Adrenal gland (tissue), 12 donors: ENCODE measurements around the gene GPLD1. TPM values are rescaled to one million over a fixed set of nuclear protein-coding genes. Genes with fewer than 3 reads are reported as not detected.

Experiments
- DNase-seq, 7 donors: peaks; one replicate each; pipeline ENCODE4 v3.0.0-alpha.2; 2019 to 2020
- H3K27ac ChIP-seq, 5 donors: fragments of 200-600 bp; sonication (generic) in 4 of 5; 1 replicate in 3 of 5; 2 replicates in 2 of 5; pipeline versions ENCODE4 v1.5.1 to v1.8.0; 2016 to 2020; ENCODE audit warnings: mild to moderate bottlenecking in 1 of 5
- H3K27me3 ChIP-seq: fragments of 200-600 bp; 2 replicates; pipeline ENCODE4 v1.8.0; 2021
- H3K36me3 ChIP-seq, 2 donors: fragments of 200-600 bp; replicated peaks in 1 of 2; 1 replicate in 1 of 2; 2 replicates in 1 of 2; pipeline versions ENCODE4 v1.5.1 to v1.8.0; 2018 to 2022
- H3K4me1 ChIP-seq, 2 donors: fragments of 200-600 bp; replicated peaks in 1 of 2; 1 replicate in 1 of 2; 2 replicates in 1 of 2; pipeline versions ENCODE4 v1.5.1 to v1.8.0; 2018 to 2021
- H3K4me3 ChIP-seq, 4 donors: fragments of 200-600 bp; sonication (generic) in 3 of 4; one replicate each; pipeline ENCODE4 v1.5.1; 2016 to 2018
- H3K9me3 ChIP-seq, 3 donors: fragments of 200-600 bp; sonication (generic) in 1 of 3; replicated peaks in 1 of 3; 1 replicate in 2 of 3; 2 replicates in 1 of 3; pipeline versions ENCODE4 v1.5.1 to v1.8.0; 2016 to 2021
- POLR2A ChIP-seq, 2 donors: fragments of 450-650 bp; IDR thresholded peaks; one replicate each; pipeline ENCODE4 v1.6.1; 2017; ENCODE audit warnings: antibody characterized with exemption in 2 of 2, mild to moderate bottlenecking in 2 of 2, moderate library complexity in 1 of 2
- WGBS, 4 donors: extraction: QIAGEN DNeasy Blood & Tissue Kit in 2 of 4; methylation state at CpG; one replicate each; pipeline versions ENCODE4 v1.1.5 to v1.1.7; 2013 to 2017; 5-methylcytosine and 5-hydroxymethylcytosine counted together
- intact Hi-C, 2 donors: fragments of 100-400 bp; cut with DNase I; formaldehyde crosslinking; loops; one replicate each; pipeline versions ENCODE4 v1.14.1 to v1.15.0; 2022 to 2023
- polyA plus RNA-seq, 3 donors: library from polyadenylated mRNA; stranded (reverse); fragments of 200-250 nt in 2 of 3; fragments of 350-450 nt in 1 of 3; fragmentation: Illumina TruSeq in 1 of 3; extraction: RNeasy Lipid Tissue Mini Kit (QIAGEN cat#74804) in 1 of 3; gene quantifications; one replicate each; pipeline ENCODE4 v1.2.3, GENCODE V29; 2013 to 2014
- total RNA-seq, 9 donors: library from RNA; depleted of rRNA in 4 of 9; stranded (reverse); fragments of >200 nt in 4 of 9; fragments of 120-200 nt in 1 of 9; fragmentation: NEBNext Ultra II Directional in 1 of 9; extraction: Animal tissue kit (Norgen Biotek cat#: 25700) in 1 of 9; gene quantifications; one replicate each; pipeline versions ENCODE4 v1.1.0 to v1.2.4, GENCODE V29; 2013 to 2023
- TF ChIP-seq, protein P1 (sequence below), 6 experiments: fragments of 450-650 bp in 4 of 6; fragments of 200-600 bp in 2 of 6; sonication (generic) in 1 of 6; IDR thresholded peaks; 1 replicate in 5 of 6; 2 replicates in 1 of 6; pipeline versions ENCODE4 v1.5.1 to v1.8.0; 2016 to 2021; ENCODE audit warnings: antibody characterized with exemption in 6 of 6, mild to moderate bottlenecking in 2 of 6, moderate library complexity in 1 of 6
- donor health status: healthy with polysubstance abuse.
- donor health status: Bipolar disorder and iron deficiency.
- donor health status: DM: yes; HTN: yes; CAD: no.
- donor health status: DM: no; HTN: no; CAD: no.
- donor health status: DM: no; HTN: no; CAD: no.
- donor health status: DM: yes; HTN: yes; CAD: no.

Gene GPLD1
- total and polyA plus RNA-seq, 12 donors, result 0.34 to 1.8 (median 0.98) TPM

GRCh38 chr6:24381476-24382219 lies 107.7 kb downstream of the GPLD1 start:
- TF ChIP-seq, protein P1, sequence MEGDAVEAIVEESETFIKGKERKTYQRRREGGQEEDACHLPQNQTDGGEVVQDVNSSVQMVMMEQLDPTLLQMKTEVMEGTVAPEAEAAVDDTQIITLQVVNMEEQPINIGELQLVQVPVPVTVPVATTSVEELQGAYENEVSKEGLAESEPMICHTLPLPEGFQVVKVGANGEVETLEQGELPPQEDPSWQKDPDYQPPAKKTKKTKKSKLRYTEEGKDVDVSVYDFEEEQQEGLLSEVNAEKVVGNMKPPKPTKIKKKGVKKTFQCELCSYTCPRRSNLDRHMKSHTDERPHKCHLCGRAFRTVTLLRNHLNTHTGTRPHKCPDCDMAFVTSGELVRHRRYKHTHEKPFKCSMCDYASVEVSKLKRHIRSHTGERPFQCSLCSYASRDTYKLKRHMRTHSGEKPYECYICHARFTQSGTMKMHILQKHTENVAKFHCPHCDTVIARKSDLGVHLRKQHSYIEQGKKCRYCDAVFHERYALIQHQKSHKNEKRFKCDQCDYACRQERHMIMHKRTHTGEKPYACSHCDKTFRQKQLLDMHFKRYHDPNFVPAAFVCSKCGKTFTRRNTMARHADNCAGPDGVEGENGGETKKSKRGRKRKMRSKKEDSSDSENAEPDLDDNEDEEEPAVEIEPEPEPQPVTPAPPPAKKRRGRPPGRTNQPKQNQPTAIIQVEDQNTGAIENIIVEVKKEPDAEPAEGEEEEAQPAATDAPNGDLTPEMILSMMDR (IDR thresholded peaks at IDR 0.05), result no peak
- TF ChIP-seq POLR2A (IDR thresholded peaks at IDR 0.05), result no peak
- no peaks in the 10 kb centered on the region for H3K4me1 ChIP-seq
- 90 to 96% (median 91%) methylated on average over 4 of the region's 4 CpGs for WGBS, 4 donors
- no peak overlapping the region for H3K27ac ChIP-seq
- intact Hi-C loops, result no loop called here
- H3K36me3 ChIP-seq, result no peaks in the 10 kb centered on the region
- no peak for DNase-seq
- no peak overlapping the region for H3K4me3 ChIP-seq
- no peaks in the 10 kb centered on the region for H3K27me3 ChIP-seq
- H3K9me3 ChIP-seq, result no peaks in the 10 kb centered on the region

- H3K36me3 ChIP-seq, result no peaks in the 10 kb centered on the region
- H3K27me3 ChIP-seq, result no peaks in the 10 kb centered on the region
- H3K4me1 ChIP-seq, result no peaks in the 10 kb centered on the region
- H3K27ac ChIP-seq, result no peak overlapping the region
- DNase-seq, result no peak
- no peak for TF ChIP-seq POLR2A (IDR thresholded peaks at IDR 0.05)
- TF ChIP-seq, protein P1 (IDR thresholded peaks at IDR 0.05), result no peak
- no peak overlapping the region for H3K4me3 ChIP-seq
- intact Hi-C loops, result no loop called here
- H3K9me3 ChIP-seq, result no peaks in the 10 kb centered on the region
- 47 to 73% (median 63%) methylated on average over 1 of the region's 1 CpG for WGBS, 4 donors
These were observed 110.8 kb downstream of the GPLD1 start for GRCh38 chr6:24378473-24379097.

Other genes starting within 250 kb of the GPLD1 start
- gene DCDC2, start 131.5 kb downstream of the GPLD1 start, total RNA-seq, result 1 to 10 TPM in 4 of 9 donors, under 1 TPM in 5; 0.06 to 3.6 (median 0.94) TPM
- 1 to 10 TPM in 2 of 3 donors, under 1 TPM in 1; 0.18 to 1.2 (median 1.1) TPM for gene DCDC2, start 131.5 kb downstream of the GPLD1 start, polyA plus RNA-seq
- gene MRS2, start 86.6 kb downstream of the GPLD1 start, total RNA-seq, result 10 to 100 TPM; 23.4 to 41.3 (median 29.3) TPM
- gene MRS2, start 86.6 kb downstream of the GPLD1 start, polyA plus RNA-seq, result 10 to 100 TPM; 11.2 to 30.5 (median 11.8) TPM
- 10 to 100 TPM in 5 of 9 donors, 1 to 10 TPM in 4; 6.6 to 23.1 (median 11.2) TPM for gene ALDH5A1, start 5.4 kb upstream of the GPLD1 start, total RNA-seq
- gene ALDH5A1, start 5.4 kb upstream of the GPLD1 start, polyA plus RNA-seq, result 10 to 100 TPM in 1 of 3 donors, 1 to 10 TPM in 2; 3.2 to 14.2 (median 4.7) TPM
- gene KIAA0319, start 156.6 kb upstream of the GPLD1 start, total RNA-seq, result under 1 TPM in 4 of 9 donors, not detected in 5; 0.13 to 0.69 (median 0.23) TPM
- under 1 TPM; 0.17 to 0.48 (median 0.46) TPM for gene KIAA0319, start 156.6 kb upstream of the GPLD1 start, polyA plus RNA-seq
- 10 to 100 TPM; 12.9 to 41.0 (median 31.8) TPM for gene TDP2, start 177.3 kb upstream of the GPLD1 start, total RNA-seq
- gene TDP2, start 177.3 kb upstream of the GPLD1 start, polyA plus RNA-seq, result 10 to 100 TPM; 31.6 to 55.8 (median 44.2) TPM
- 10 to 100 TPM in 6 of 9 donors, 1 to 10 TPM in 3; 6.9 to 33.9 (median 19.6) TPM for gene ACOT13, start 177.5 kb upstream of the GPLD1 start, total RNA-seq
- gene ACOT13, start 177.5 kb upstream of the GPLD1 start, polyA plus RNA-seq, result 100 to 1,000 TPM in 1 of 3 donors, 10 to 100 TPM in 2; 64.5 to 104 (median 76.6) TPM
- gene C6orf62, start 229.6 kb upstream of the GPLD1 start, total RNA-seq, result 100 to 1,000 TPM in 4 of 9 donors, 10 to 100 TPM in 5; 57.2 to 121 (median 98.9) TPM
- 100 to 1,000 TPM in 2 of 3 donors, 10 to 100 TPM in 1; 52.3 to 120 (median 106) TPM for gene C6orf62, start 229.6 kb upstream of the GPLD1 start, polyA plus RNA-seq